ENCODE results near the gene FAM162B.
"Not testable (repeated sequence)": the region's sequence is repeated elsewhere in the genome, so short reads cannot be mapped to it uniquely, and the experiment has no call there.

The FAM162B gene

DNA sequence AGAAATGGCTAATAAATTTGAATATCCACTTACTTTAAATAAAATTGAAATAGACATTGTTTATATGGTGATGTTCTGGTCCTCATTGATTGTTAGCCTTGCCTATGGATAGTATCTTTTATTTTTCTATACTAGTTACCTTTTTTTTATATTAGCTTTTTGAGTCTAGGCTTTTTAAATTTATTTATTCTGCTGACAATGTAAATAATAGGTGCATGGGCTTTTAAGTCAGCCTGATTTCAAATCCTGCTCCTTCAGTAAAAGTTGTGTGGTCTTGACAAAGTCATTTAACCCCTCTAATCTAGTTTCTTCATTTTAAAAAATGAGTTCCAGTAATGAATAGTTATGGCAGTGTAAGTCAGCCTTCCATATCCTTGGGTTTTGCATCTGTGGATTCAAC is 38.6 kb downstream of the FAM162B start:
- no peak for DNase-seq (ENCODE audit: low read depth)

DNA sequence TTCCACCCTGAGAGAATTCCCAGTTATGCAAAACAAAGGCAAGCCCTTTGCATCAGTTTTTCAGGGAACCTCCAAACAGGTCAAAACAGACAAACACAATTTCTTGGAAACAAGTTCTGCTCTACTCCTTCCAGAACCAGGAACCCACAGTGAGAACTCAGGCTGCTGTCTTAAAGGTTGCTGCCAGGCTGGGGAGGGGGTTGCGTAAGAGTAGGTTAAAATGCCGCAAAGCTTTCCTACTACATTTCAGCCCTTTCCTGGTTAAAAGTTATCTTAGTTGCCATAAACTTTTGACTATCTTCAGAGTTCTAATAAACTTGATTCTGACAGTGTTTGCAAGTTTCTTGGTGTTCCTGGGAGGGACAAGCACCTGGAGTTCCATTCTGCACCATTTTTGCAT is 50.8 kb downstream of the FAM162B start:
- DNase-seq (ENCODE audit: low read depth), result no peak

DNA sequence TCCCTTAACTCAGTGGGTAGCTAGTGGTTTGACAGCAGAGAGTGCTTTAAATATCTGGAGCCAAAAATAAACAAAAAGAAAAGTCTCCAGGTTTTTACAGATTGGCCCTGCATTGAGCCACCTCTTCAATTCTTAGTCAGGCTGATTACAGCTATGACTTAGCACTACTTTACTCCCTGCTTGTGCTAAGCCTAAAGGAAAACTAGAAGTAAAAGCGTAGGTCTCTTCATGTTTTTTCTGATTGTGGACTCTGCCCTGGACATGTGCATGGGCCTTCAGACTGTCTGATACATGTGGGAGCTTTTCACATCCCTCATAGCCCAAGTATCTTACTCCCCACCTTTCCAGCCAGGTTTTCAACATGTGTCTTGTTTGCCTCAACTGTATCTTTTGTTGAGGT is 51.2 kb downstream of the FAM162B start:
- no peak for DNase-seq (ENCODE audit: low read depth)

DNA sequence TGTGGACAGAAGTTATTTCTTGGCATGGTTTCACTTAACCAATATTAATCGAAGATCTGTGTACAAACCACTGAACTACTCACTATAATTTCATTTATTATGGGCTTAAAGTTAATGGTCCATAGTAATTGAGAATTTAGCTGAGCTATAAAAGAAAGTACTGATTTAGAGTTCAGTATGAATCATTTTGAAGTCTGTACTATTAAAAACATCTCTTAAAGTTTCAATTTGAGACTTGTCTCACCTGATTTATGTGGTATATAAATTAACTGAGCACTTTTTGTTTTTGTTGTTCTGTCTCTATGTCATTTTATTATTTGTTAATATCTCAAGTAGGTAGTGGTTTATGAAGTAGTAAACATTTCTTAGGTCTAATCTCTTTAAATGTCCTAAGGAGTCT is 59.6 kb downstream of the FAM162B start:
- no peak for DNase-seq (ENCODE audit: low read depth)

DNA sequence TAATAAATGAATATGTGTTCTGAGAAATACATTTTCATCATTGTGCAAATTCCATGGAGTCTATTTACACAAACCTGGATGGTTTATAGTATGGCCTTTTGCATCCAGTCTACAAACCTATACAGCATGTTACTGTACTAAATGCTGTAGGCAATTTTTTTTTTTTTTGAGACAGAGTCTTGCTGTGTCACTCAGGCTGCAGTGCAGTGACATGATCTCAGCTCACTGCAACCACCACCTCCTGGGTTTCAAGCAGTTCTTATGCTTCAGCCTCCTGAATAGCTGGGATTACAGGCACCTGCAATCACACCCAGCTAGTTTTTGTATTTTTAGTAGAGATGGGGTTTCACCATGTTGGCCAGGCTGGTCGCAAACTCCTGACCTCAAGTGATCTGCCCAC is 61.6 kb downstream of the FAM162B start:
- not testable (repeated sequence) for DNase-seq (ENCODE audit: low read depth)

Measured in HS-27A (cell line).